ENCODE data around the gene ADAD2.

ADAD2 gene

DNA sequence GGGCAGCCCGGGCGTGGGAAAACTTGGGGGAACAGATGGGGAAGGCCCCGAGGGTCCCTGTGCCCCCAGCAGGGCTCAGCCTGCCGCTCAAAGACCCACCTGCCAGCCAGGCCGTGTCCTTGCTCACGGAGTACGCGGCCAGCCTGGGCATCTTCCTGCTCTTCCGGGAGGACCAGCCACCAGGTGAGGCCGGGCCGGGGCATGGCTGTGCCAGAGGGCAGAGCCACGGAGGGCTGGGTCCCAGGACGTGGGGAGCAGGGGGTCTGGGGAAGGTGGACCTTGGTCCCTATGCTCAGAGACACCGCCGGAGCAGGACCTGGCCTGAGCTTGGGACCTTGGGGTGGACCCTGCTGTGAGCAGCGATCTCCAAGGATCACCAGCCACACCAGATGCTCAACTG is 509 bp downstream of the ADAD2 start:
- H3K27ac ChIP-seq, result no peak overlapping the region
- TF ChIP-seq ZFX (IDR thresholded peaks at IDR 0.05), result no peak
- TF ChIP-seq, protein P1, sequence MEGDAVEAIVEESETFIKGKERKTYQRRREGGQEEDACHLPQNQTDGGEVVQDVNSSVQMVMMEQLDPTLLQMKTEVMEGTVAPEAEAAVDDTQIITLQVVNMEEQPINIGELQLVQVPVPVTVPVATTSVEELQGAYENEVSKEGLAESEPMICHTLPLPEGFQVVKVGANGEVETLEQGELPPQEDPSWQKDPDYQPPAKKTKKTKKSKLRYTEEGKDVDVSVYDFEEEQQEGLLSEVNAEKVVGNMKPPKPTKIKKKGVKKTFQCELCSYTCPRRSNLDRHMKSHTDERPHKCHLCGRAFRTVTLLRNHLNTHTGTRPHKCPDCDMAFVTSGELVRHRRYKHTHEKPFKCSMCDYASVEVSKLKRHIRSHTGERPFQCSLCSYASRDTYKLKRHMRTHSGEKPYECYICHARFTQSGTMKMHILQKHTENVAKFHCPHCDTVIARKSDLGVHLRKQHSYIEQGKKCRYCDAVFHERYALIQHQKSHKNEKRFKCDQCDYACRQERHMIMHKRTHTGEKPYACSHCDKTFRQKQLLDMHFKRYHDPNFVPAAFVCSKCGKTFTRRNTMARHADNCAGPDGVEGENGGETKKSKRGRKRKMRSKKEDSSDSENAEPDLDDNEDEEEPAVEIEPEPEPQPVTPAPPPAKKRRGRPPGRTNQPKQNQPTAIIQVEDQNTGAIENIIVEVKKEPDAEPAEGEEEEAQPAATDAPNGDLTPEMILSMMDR (conservative IDR thresholded peaks at IDR 0.05), result no peak

DNA sequence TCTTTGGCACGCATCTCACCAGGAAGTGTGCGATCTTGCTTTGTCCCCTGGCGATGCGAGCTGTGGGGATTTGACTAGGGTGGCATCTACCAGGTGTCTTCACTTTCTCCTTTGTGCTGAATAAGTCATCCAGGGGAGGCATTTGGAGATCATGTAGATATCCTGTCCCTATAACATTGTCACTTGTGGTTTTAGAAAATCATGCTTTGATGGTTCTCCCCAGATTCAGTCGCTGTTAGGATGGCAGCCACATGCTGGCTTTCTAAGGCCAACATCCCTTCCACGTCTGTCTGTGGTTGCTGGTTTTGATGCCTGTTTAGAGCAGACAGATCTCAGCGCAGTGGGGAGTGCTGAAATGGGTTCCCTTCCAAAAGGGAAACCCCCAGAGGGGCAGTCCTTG is 2.5 kb downstream of the ADAD2 start:
- TF ChIP-seq, protein P1 (conservative IDR thresholded peaks at IDR 0.05), result no peak
- no peak for TF ChIP-seq ZFX (IDR thresholded peaks at IDR 0.05)
- no peak overlapping the region for H3K27ac ChIP-seq

DNA sequence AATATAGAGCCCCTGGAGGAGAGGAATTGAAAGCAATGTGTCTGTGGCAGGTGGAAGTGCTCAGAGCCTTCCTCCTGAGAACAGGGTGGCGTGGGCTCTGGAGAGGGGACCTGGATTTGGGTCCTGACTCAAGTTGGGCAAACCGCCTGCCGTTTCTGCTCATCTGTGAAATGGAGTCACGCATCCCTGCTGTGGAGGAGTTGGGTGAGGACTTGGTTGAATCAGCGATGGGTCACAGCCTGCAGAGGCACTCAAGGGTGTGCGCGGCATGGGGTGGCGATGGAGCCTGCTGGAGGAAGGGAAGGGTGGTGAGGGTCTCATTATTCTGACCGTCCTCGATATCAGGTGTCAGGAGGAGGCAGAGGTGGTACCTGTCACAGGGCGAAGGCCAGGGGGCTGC is 3.1 kb downstream of the ADAD2 start:
- TF ChIP-seq ZFX (IDR thresholded peaks at IDR 0.05), result no peak
- TF ChIP-seq, protein P1 (conservative IDR thresholded peaks at IDR 0.05), result no peak
- no peak overlapping the region for H3K27ac ChIP-seq

GRCh38 chr16:84194470-84195200 is 3.7 kb downstream of the ADAD2 start:
- TF ChIP-seq, protein P1 (conservative IDR thresholded peaks at IDR 0.05), result no peak
- no peak for TF ChIP-seq ZFX (IDR thresholded peaks at IDR 0.05)

GRCh38 chr16:84195201-84196093 is 4.5 kb downstream of the ADAD2 start:
- H3K27ac ChIP-seq, result no peak overlapping the region
- TF ChIP-seq, protein P1 (conservative IDR thresholded peaks at IDR 0.05), result no peak
- no peak for TF ChIP-seq ZFX (IDR thresholded peaks at IDR 0.05)

More at GRCh38 chr16:84194470-84195200, 3.7 kb downstream of the ADAD2 start:
- H3K27ac ChIP-seq, result no peak overlapping the region

DNA sequence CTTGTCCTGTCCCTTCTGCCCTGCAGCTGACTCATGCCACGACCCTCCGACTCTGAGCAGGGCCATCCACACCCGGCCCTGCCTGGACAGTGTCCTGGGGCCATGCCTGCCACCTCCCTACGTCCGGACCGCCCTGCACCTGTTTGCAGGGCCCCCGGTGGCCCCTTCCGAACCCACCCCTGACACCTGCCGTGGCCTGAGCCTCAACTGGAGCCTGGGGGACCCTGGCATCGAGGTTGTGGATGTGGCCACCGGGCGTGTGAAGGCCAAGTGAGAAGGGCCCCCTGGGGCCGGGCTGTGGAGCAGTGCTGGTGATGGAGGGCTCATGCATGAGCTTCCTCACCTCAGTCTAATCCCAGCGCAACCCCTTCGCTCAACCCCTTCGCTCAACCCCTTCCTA is 5.1 kb downstream of the ADAD2 start:
- H3K27ac ChIP-seq, result no peak overlapping the region
- no peak for TF ChIP-seq ZFX (IDR thresholded peaks at IDR 0.05)
- TF ChIP-seq, protein P1 (conservative IDR thresholded peaks at IDR 0.05), result no peak

All from C4-2B (cell line).